Neural cell (in vitro differentiated cells): ENCODE results near the gene SEMA3F. TPM values are rescaled to one million over a fixed set of nuclear protein-coding genes. Genes with fewer than 3 reads are reported as not detected.
"Not testable (repeated sequence)": the region's sequence is repeated elsewhere in the genome, so short reads cannot be mapped to it uniquely, and the experiment has no call there.

ENCODE experiments used
- H2AFZ ChIP-seq: fragments of 200-600, 300-800 bp; sonication (generic), shearing (Covaris generic); 2 replicates; pipeline ENCODE4 v1.6.0; 2014; ENCODE audit warnings: low read depth, mild to moderate bottlenecking, antibody characterized with exemption, low read length, moderate library complexity
- H3F3A ChIP-seq: fragments of 200-600 bp; shearing (Covaris generic); 2 replicates; pipeline ENCODE4 v1.6.1; 2016; ENCODE audit warnings: mild to moderate bottlenecking, moderate library complexity, mixed read lengths, antibody characterized with exemption, low read length; ENCODE audit not compliant: insufficient read depth, poor library complexity, severe bottlenecking
- H3K27ac ChIP-seq: fragments of 200-600, 300-800 bp; sonication (generic), shearing (Covaris generic); 2 replicates; pipeline ENCODE4 v1.5.1; 2014; ENCODE audit warnings: mild to moderate bottlenecking, low read length, moderate library complexity
- H3K27me3 ChIP-seq: fragments of 300-800, 200-600 bp; sonication (generic), shearing (Covaris generic); 2 replicates; pipeline ENCODE4 v1.6.0; 2014; ENCODE audit warnings: mild to moderate bottlenecking, low read depth, low read length, moderate library complexity; ENCODE audit not compliant: insufficient read depth
- H3K36me3 ChIP-seq: fragments of 300-800, 200-600 bp; sonication (generic), shearing (Covaris generic); 2 replicates; pipeline ENCODE4 v1.5.1; 2014; ENCODE audit warnings: mild to moderate bottlenecking, antibody characterized with exemption, low read length, moderate library complexity; ENCODE audit not compliant: insufficient read depth
- H3K4me2 ChIP-seq: fragments of 300-800, 200-600 bp; sonication (generic), shearing (Covaris generic); 2 replicates; pipeline ENCODE4 v1.6.0; 2014; ENCODE audit warnings: mild to moderate bottlenecking, low read length
- H3K4me3 ChIP-seq: fragments of 300-800, 200-600 bp; sonication (generic), shearing (Covaris generic); 2 replicates; pipeline ENCODE4 v1.5.1; 2014; ENCODE audit warnings: mild to moderate bottlenecking, low read length, moderate library complexity
- H3K79me2 ChIP-seq: fragments of 200-600 bp; shearing (Covaris generic); replicated peaks from 2 replicates; pipeline ENCODE4 v1.6.0; 2014; ENCODE audit warnings: mild to moderate bottlenecking, low read length, moderate library complexity; ENCODE audit not compliant: insufficient read depth
- H3K9ac ChIP-seq: fragments of 300-800, 200-600 bp; sonication (generic), shearing (Covaris generic); 2 replicates; pipeline ENCODE4 v1.6.1; 2016; ENCODE audit warnings: mild to moderate bottlenecking, low read length, mixed read lengths
- H3K9me2 ChIP-seq: fragments of 200-600 bp; shearing (Covaris generic); 2 replicates; pipeline ENCODE4 v1.6.1; 2016; ENCODE audit warnings: mild to moderate bottlenecking, low read length, mixed read lengths; ENCODE audit not compliant: insufficient read depth
- H3K9me3 ChIP-seq: fragments of 200-600, 300-800 bp; sonication (generic), shearing (Covaris generic); 2 replicates; pipeline ENCODE4 v1.6.1; 2016; ENCODE audit warnings: mild to moderate bottlenecking, mixed run types, low read length, moderate library complexity, mixed read lengths
- H4K20me1 ChIP-seq: fragments of 200-600 bp; shearing (Covaris generic); 2 replicates; pipeline ENCODE4 v1.6.1; 2016; ENCODE audit warnings: mild to moderate bottlenecking, mixed run types; ENCODE audit not compliant: insufficient read depth
- CTCF ChIP-seq: fragments of 450-650 bp; IDR thresholded peaks from 2 replicates; pipeline ENCODE4 v1.5.1; 2014; ENCODE audit warnings: antibody characterized with exemption, mild to moderate bottlenecking, moderate library complexity; ENCODE audit not compliant: poor library complexity, severe bottlenecking
- EP300 ChIP-seq: fragments of 450-650 bp; conservative IDR thresholded peaks from 2 replicates; pipeline ENCODE4 v1.6.1; 2014; ENCODE audit warnings: antibody characterized with exemption, mild to moderate bottlenecking, moderate library complexity; ENCODE audit not compliant: poor library complexity, severe bottlenecking
- EZH2 ChIP-seq: fragments of 200-600, 300-800 bp; shearing (Covaris generic), sonication (generic); IDR thresholded peaks from 2 replicates; pipeline ENCODE4 v1.6.1; 2014; ENCODE audit warnings: antibody characterized with exemption, low read length, borderline replicate concordance, mild to moderate bottlenecking; ENCODE audit not compliant: insufficient read depth, poor library complexity, severe bottlenecking
- MXI1 ChIP-seq: fragments of 450-650 bp; conservative IDR thresholded peaks from 2 replicates; pipeline ENCODE4 v1.6.1; 2014; ENCODE audit warnings: antibody characterized with exemption, mild to moderate bottlenecking; ENCODE audit not compliant: poor library complexity, severe bottlenecking
- POLR2AphosphoS5 ChIP-seq: IDR thresholded peaks from 2 replicates; pipeline ENCODE4 v1.6.1; 2012
- RAD21 ChIP-seq: fragments of 450-650 bp; conservative IDR thresholded peaks from 2 replicates; pipeline ENCODE4 v1.6.1; 2014; ENCODE audit warnings: antibody characterized with exemption, mild to moderate bottlenecking, moderate library complexity
- REST ChIP-seq: IDR thresholded peaks from 2 replicates; pipeline ENCODE4 v1.6.1; 2012; ENCODE audit warnings: borderline replicate concordance
- SMC3 ChIP-seq: fragments of 450-650 bp; conservative IDR thresholded peaks from 2 replicates; pipeline ENCODE4 v1.6.1; 2014; ENCODE audit warnings: antibody characterized with exemption, mild to moderate bottlenecking, moderate library complexity; ENCODE audit not compliant: poor library complexity
- TAF1 ChIP-seq: IDR thresholded peaks from 2 replicates; pipeline ENCODE4 v1.6.1; 2012; ENCODE audit warnings: low read depth
- polyA plus RNA-seq: library from polyadenylated mRNA; depleted of rRNA; stranded (reverse); fragments of >200 nt; gene quantifications from 2 replicates; pipeline ENCODE4 v1.2.3, GENCODE V29; 2014

The SEMA3F gene
- polyA plus RNA-seq, 1 donor from 2014 or later: 17.0 TPM

GRCh38 chr3:50210176-50210509 lies 55.0 kb downstream of the SEMA3F start:
- Histone ChIP-seq H3K9me3 (no peaks in the 10 kb centered on the region), H3K4me3 (no peak overlapping the region), H3K9me2 (no peaks in the 10 kb centered on the region), H3K4me2 (no peak overlapping the region), H3K27ac (no peak overlapping the region), H3F3A (no peaks in the 10 kb centered on the region), H4K20me1 (no peaks in the 10 kb centered on the region), H3K9ac (no peak overlapping the region), H3K36me3 (no peaks in the 10 kb centered on the region), H3K27me3 (peaks cover 19% of the 10 kb centered on the region), H3K79me2 (no peaks in the 10 kb centered on the region), H2AFZ (no peak overlapping the region)
- TF ChIP-seq CTCF (no peak), EP300 (no peak), POLR2AphosphoS5 (no peak), EZH2 (no peak), MXI1 (no peak)

- Histone ChIP-seq H3K36me3 (no peaks in the 10 kb centered on the region), H3K27ac (no peak overlapping the region), H3K27me3 (peaks cover 13% of the 10 kb centered on the region), H3K4me3 (no peak overlapping the region), H3K9me2 (no peaks in the 10 kb centered on the region), H3F3A (no peaks in the 10 kb centered on the region), H3K4me2 (no peak overlapping the region), H2AFZ (no peak overlapping the region), H3K79me2 (no peaks in the 10 kb centered on the region), H3K9ac (no peak overlapping the region), H3K9me3 (no peaks in the 10 kb centered on the region), H4K20me1 (no peaks in the 10 kb centered on the region)
- TF ChIP-seq RAD21 (no peak), EZH2 (no peak), TAF1 (no peak), EP300 (no peak), SMC3 (no peak), MXI1 (no peak), REST (no peak), POLR2AphosphoS5 (no peak), CTCF (no peak)
These were observed 55.6 kb downstream of the SEMA3F start for GRCh38 chr3:50210510-50211367.

GRCh38 chr3:50211368-50211717 lies 56.2 kb downstream of the SEMA3F start:
- not testable (repeated sequence) for H3K4me3 ChIP-seq, H3K27me3 ChIP-seq, H3K36me3 ChIP-seq, H4K20me1 ChIP-seq, H3K9me3 ChIP-seq, H3K27ac ChIP-seq, H3F3A ChIP-seq, H2AFZ ChIP-seq, H3K4me2 ChIP-seq, H3K9ac ChIP-seq, H3K9me2 ChIP-seq, H3K79me2 ChIP-seq
